Glutamatergic neuron (in vitro differentiated cells): ENCODE measurements around the gene SSBP3. TPM values are rescaled to one million over a fixed set of nuclear protein-coding genes. Genes with fewer than 3 reads are reported as not detected.

Experiments
- DNase-seq: peaks from one replicate; pipeline ENCODE4 v3.0.0; 2022
- H3K27ac Mint-ChIP-seq: one replicate; pipeline ENCODE4 v1.8.0; 2020; ENCODE audit warnings: mild to moderate bottlenecking, mixed read lengths, inconsistent platforms; ENCODE audit not compliant: unreplicated experiment
- H3K27me3 Mint-ChIP-seq: one replicate; pipeline ENCODE4 v1.8.0; 2020; ENCODE audit warnings: mild to moderate bottlenecking, moderate library complexity, mixed read lengths, inconsistent platforms; ENCODE audit not compliant: unreplicated experiment
- H3K36me3 Mint-ChIP-seq: one replicate; pipeline ENCODE4 v1.8.0; 2020; ENCODE audit warnings: mild to moderate bottlenecking, mixed read lengths, inconsistent platforms; ENCODE audit not compliant: unreplicated experiment
- H3K4me1 Mint-ChIP-seq: one replicate; pipeline ENCODE4 v1.8.0; 2020; ENCODE audit warnings: mild to moderate bottlenecking, low read depth, mixed read lengths, inconsistent platforms; ENCODE audit not compliant: unreplicated experiment
- H3K4me3 Mint-ChIP-seq: one replicate; pipeline ENCODE4 v1.8.0; 2020; ENCODE audit warnings: mild to moderate bottlenecking, mixed read lengths, inconsistent platforms; ENCODE audit not compliant: unreplicated experiment
- H3K9me3 Mint-ChIP-seq: one replicate; pipeline ENCODE4 v1.8.0; 2020; ENCODE audit warnings: mild to moderate bottlenecking, moderate library complexity, mixed read lengths, inconsistent platforms; ENCODE audit not compliant: unreplicated experiment
- CTCF ChIP-seq: fragments of 200-600 bp; sonication (generic); IDR thresholded peaks from one replicate; pipeline ENCODE4 v1.5.0; 2021; ENCODE audit not compliant: partially characterized antibody, unreplicated experiment
- total RNA-seq: library from RNA; stranded (reverse); fragmentation: NEBNext Ultra II Directional; extraction: Animal tissue kit (Norgen Biotek cat#: 25700); gene quantifications from one replicate; pipeline ENCODE4 v1.2.1, GENCODE V29; 2021; ENCODE audit not compliant: unreplicated experiment

Gene SSBP3
- total RNA-seq, 1 donor from 2014 or later = 608 TPM

- DNase-seq = no peak
- Mint-ChIP-seq H3K4me3 (peak overlapping the region; percentile 98), H3K27me3 (peaks cover 21% of the 10 kb centered on the region), H3K9me3 (peaks cover 20% of the 10 kb centered on the region), H3K4me1 (peaks cover 67% of the 10 kb centered on the region), H3K36me3 (peaks cover 22% of the 10 kb centered on the region), H3K27ac (peak overlapping the region; percentile 6)
- no peak for TF ChIP-seq CTCF
Measured at GRCh38 chr1:54400329-54400728, 5.9 kb downstream of the SSBP3 start.

- Mint-ChIP-seq H3K4me1 (peaks cover 71% of the 10 kb centered on the region), H3K9me3 (peaks cover 19% of the 10 kb centered on the region), H3K27ac (peak overlapping the region; percentile 11), H3K27me3 (peaks cover 18% of the 10 kb centered on the region), H3K4me3 (peak overlapping the region; percentile 98), H3K36me3 (peaks cover 22% of the 10 kb centered on the region)
- no peak for DNase-seq
- no peak for TF ChIP-seq CTCF
Measured at GRCh38 chr1:54399765-54400164, 6.4 kb downstream of the SSBP3 start.

- peaks cover 75% of the 10 kb centered on the region for H3K4me1 Mint-ChIP-seq
- H3K27me3 Mint-ChIP-seq = peaks cover 10% of the 10 kb centered on the region
- H3K27ac Mint-ChIP-seq = peak overlapping the region; percentile 34
- TF ChIP-seq CTCF = no peak
- H3K36me3 Mint-ChIP-seq = peaks cover 18% of the 10 kb centered on the region
- peak overlapping the region; percentile 98 for H3K4me3 Mint-ChIP-seq
- H3K9me3 Mint-ChIP-seq = peaks cover 12% of the 10 kb centered on the region
- no peak for DNase-seq
Measured at GRCh38 chr1:54398963-54399528, 7.1 kb downstream of the SSBP3 start.

GRCh38 chr1:54397980-54398379 lies 8.2 kb downstream of the SSBP3 start:
- Mint-ChIP-seq H3K27me3 (peaks cover 3% of the 10 kb centered on the region), H3K36me3 (peaks cover 9% of the 10 kb centered on the region), H3K27ac (no peak overlapping the region), H3K9me3 (peaks cover 4% of the 10 kb centered on the region), H3K4me3 (peak overlapping the region; percentile 98), H3K4me1 (peaks cover 73% of the 10 kb centered on the region)
- DNase-seq = no peak
- no peak for TF ChIP-seq CTCF

GRCh38 chr1:54397090-54397591 lies 9.1 kb downstream of the SSBP3 start:
- Mint-ChIP-seq H3K4me1 (peaks cover 75% of the 10 kb centered on the region), H3K36me3 (peaks cover 5% of the 10 kb centered on the region), H3K4me3 (peak overlapping the region; percentile 51), H3K27me3 (peaks cover 3% of the 10 kb centered on the region), H3K27ac (no peak overlapping the region), H3K9me3 (peaks cover 2% of the 10 kb centered on the region)
- no peak for TF ChIP-seq CTCF
- DNase-seq = no peak
